ENCODE measurements around the gene ERO1B. TPM values are rescaled to one million over a fixed set of nuclear protein-coding genes. Genes with fewer than 3 reads are reported as not detected.

The ERO1B gene
- total and polyA plus RNA-seq, 2 of the 4 experiments (the other 2 are of a cell fraction) = 0.54 to 0.60 TPM

DNA sequence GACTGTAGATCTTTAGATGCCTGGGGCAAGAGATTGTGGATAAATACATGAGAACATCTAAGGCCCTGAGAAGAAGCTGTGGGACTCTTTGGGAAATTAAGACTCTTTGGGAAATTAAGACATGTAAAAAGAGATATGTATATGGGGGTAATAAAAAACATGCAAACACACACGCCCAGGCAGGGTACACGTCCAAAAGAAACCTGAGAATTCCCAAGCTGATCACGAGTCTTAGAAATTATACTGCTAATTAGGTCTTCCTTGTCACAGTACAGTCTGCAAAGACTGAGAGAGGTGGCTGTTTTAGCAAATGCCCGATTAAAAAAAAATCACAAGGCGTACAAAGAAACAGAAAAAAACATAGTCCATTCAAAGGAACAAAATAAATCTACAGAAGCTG, 39.3 kb upstream of the ERO1B start (continued):
- TF ChIP-seq CEBPB (IDR thresholded peaks at IDR 0.05; ENCODE audit: low read depth, low read length) = no peak
- no peak for TF ChIP-seq RCOR1 (IDR thresholded peaks at IDR 0.05; ENCODE audit: insufficient replicate concordance, low read length)
- no peak for TF ChIP-seq SMC3 (IDR thresholded peaks at IDR 0.05; ENCODE audit: low read depth, low read length)
- no peak for TF ChIP-seq CHD1 (IDR thresholded peaks at IDR 0.05; ENCODE audit: low read depth, low read length)
- no peak for TF ChIP-seq RAD21 (IDR thresholded peaks at IDR 0.05; ENCODE audit: low read length)

DNA sequence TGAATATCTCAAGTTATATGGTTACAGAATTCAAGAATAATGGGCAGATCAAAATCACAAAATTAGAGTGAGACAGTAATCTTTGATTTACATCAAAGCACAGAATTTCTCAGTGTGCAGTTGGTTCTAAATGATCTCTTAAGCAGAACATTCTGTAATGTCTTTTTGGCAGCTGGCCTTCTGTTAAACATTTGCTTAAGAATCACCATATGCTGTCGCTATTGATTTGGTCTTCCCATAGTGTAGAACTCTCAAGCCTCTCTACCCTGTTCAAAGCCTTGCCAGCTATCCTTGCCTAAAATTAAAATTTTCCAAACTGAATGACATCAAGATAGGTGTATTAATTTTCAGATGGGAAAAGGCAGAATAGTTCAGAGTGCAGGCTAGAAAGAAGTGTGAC, 38.9 kb upstream of the ERO1B start:
- H2BK15ac ChIP-seq (ENCODE audit: low read depth, low read length) = no peak overlapping the region
- H2BK5ac ChIP-seq (ENCODE audit: low read depth, low read length, poor library complexity, severe bottlenecking) = no peak overlapping the region
- in situ Hi-C loops (cut with MboI; ENCODE audit: low sequenced_read_pairs) = no loop called here
- no peak overlapping the region for H3K14ac ChIP-seq (replicated peaks; ENCODE audit: low read depth, low read length)
- H3K36me3 ChIP-seq (ENCODE audit: control insufficient read depth, insufficient read depth, low read length) = no peaks in the 10 kb centered on the region
- CTCF ChIA-PET = no interaction called here
- no peak overlapping the region for H4K5ac ChIP-seq (ENCODE audit: low read depth, low read length)
- H3K4me1 ChIP-seq (ENCODE audit: control insufficient read depth, insufficient read depth, low read length) = no peaks in the 10 kb centered on the region
- no peak overlapping the region for H3K4ac ChIP-seq (ENCODE audit: low read depth, low read length)
- DNase-seq (no peak), ATAC-seq (ENCODE audit: low read depth) (no peak)
- H4K91ac ChIP-seq (ENCODE audit: insufficient read depth, low read depth, low read length) = no peak overlapping the region
- no peak overlapping the region for H2AK5ac ChIP-seq (ENCODE audit: low read depth, low read length)
- no peak overlapping the region for H3K56ac ChIP-seq (ENCODE audit: extremely low read depth, insufficient read depth, low read length)
- no peak overlapping the region for H4K8ac ChIP-seq (ENCODE audit: low read depth in 2 of 2, low read length in 2 of 2)
- no peak overlapping the region for H2AK9ac ChIP-seq (replicated peaks; ENCODE audit: low read depth, low read length, poor library complexity)
- H3K27ac ChIP-seq (ENCODE audit: insufficient read depth, low read length) = no peak overlapping the region
- no peak overlapping the region for H2BK20ac ChIP-seq (ENCODE audit: low read depth, low read length)
- no peak overlapping the region for H3K4me2 ChIP-seq (ENCODE audit: low read depth, low read length)
- dilution Hi-C loops (cut with HindIII; ENCODE audit: low sequenced_read_pairs, unreplicated experiment) = no loop called here
- H4K20me1 ChIP-seq (ENCODE audit: insufficient read depth, low read length) = no peaks in the 10 kb centered on the region
- no peak overlapping the region for H3K9ac ChIP-seq (ENCODE audit: low read depth, low read length)
- no peak overlapping the region for H2BK120ac ChIP-seq (ENCODE audit: low read depth, low read length)
- no peaks in the 10 kb centered on the region for H3K9me1 ChIP-seq (ENCODE audit: insufficient read depth, low read length)
- POLR2A ChIA-PET (ENCODE audit: unreplicated experiment) = no interaction called here
- no peaks in the 10 kb centered on the region for H3K79me1 ChIP-seq (ENCODE audit: low read depth in 1 of 2, low read length in 2 of 2)
- H3K23ac ChIP-seq (ENCODE audit: low read depth, low read length) = no peak overlapping the region
- intact Hi-C loops (cut with micrococcal nuclease) = no loop called here
- H3K4me3 ChIP-seq (ENCODE audit: insufficient read depth, low read depth, low read length) = no peak overlapping the region
- no peak overlapping the region for H3K18ac ChIP-seq (ENCODE audit: low read depth, low read length)
- no peaks in the 10 kb centered on the region for H3K9me3 ChIP-seq (ENCODE audit: control insufficient read depth, insufficient read depth, low read length)
- no peak overlapping the region for H2AFZ ChIP-seq (replicated peaks; ENCODE audit: low read length, poor library complexity)
- no TSS peak for BruUV-seq (replicated peaks)
- no peaks in the 10 kb centered on the region for H3K27me3 ChIP-seq (ENCODE audit: control insufficient read depth, insufficient read depth, low read length)
- WGBS, 2 experiments (ENCODE audit: extremely low coverage in 2 of 2, insufficient read length in 1 of 2) = no CpG with 5 or more reads among the region's 1 CpG
- TF ChIP-seq POLR2A (IDR thresholded peaks at IDR 0.05; ENCODE audit: low read depth, low read length) = no peak
- TF ChIP-seq, protein P1, sequence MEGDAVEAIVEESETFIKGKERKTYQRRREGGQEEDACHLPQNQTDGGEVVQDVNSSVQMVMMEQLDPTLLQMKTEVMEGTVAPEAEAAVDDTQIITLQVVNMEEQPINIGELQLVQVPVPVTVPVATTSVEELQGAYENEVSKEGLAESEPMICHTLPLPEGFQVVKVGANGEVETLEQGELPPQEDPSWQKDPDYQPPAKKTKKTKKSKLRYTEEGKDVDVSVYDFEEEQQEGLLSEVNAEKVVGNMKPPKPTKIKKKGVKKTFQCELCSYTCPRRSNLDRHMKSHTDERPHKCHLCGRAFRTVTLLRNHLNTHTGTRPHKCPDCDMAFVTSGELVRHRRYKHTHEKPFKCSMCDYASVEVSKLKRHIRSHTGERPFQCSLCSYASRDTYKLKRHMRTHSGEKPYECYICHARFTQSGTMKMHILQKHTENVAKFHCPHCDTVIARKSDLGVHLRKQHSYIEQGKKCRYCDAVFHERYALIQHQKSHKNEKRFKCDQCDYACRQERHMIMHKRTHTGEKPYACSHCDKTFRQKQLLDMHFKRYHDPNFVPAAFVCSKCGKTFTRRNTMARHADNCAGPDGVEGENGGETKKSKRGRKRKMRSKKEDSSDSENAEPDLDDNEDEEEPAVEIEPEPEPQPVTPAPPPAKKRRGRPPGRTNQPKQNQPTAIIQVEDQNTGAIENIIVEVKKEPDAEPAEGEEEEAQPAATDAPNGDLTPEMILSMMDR (conservative IDR thresholded peaks at IDR 0.05; ENCODE audit: low read depth, low read length) = no peak
- TF ChIP-seq CHD1 (IDR thresholded peaks at IDR 0.05; ENCODE audit: low read depth, low read length) = no peak
- TF ChIP-seq MAZ (IDR thresholded peaks at IDR 0.05; ENCODE audit: borderline replicate concordance, low read depth, low read length) = no peak
- TF ChIP-seq NFE2L2 (IDR thresholded peaks at IDR 0.05; ENCODE audit: low read depth, low read length) = no peak
- TF ChIP-seq RAD21 (IDR thresholded peaks at IDR 0.05; ENCODE audit: low read length) = no peak
- no peak for TF ChIP-seq BHLHE40 (IDR thresholded peaks at IDR 0.05; ENCODE audit: low read depth, low read length)
- TF ChIP-seq MXI1 (IDR thresholded peaks at IDR 0.05; ENCODE audit: borderline replicate concordance, low read depth, low read length) = no peak
- TF ChIP-seq RCOR1 (IDR thresholded peaks at IDR 0.05; ENCODE audit: insufficient replicate concordance, low read length) = no peak
- no peak for TF ChIP-seq SMC3 (IDR thresholded peaks at IDR 0.05; ENCODE audit: low read depth, low read length)
